ENCODE results near the gene DRD3. TPM values are rescaled to one million over a fixed set of nuclear protein-coding genes. Genes with fewer than 3 reads are reported as not detected.

The DRD3 gene
- not detected for total RNA-seq
- long read RNA-seq, donor 1: 0 reads
- long read RNA-seq, donor 2: 0 reads

GRCh38 chr3:114178770-114179368 is at the start of gene DRD3:
TSS of gene DRD3 (minus strand) at chr3:114179052. CDS start at chr3:114171992, 7,060 bp downstream.
- Histone ChIP-seq H3K36me3 (ENCODE audit: low read depth) (no peaks in the 10 kb centered on the region), H3K4me3 (no peak within 1 kb of the TSS), H3K9me3 (no peaks in the 10 kb centered on the region), H3K4me1 (ENCODE audit: low read depth) (no peaks in the 10 kb centered on the region)
- intact Hi-C loops (cut with DNase I, micrococcal nuclease): no loop called here
- no peak for ATAC-seq
- TF ChIP-seq CTCF (IDR thresholded peaks at IDR 0.05): no peak
- DNase-seq: no peak

DNA sequence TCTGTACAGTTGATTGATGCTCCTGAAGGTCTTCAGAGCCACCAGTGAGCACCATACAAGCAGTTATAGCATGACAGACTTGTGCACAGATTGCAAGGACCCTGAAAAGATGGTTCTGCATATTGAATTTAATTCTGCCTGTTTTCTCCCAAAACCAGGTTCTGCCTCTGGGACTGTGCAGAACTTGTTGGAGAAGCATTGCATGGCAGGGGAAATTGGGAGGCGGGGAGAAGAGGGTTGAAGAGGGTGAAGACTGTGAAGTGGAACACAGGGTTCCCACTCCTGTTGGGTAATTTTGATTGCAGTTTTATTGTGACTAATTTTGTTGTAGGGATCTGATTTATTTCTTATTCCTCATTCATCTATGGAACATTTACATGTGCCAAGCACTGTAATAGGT is 48.2 kb upstream of the DRD3 start:
- no peak for TF ChIP-seq CTCF (IDR thresholded peaks at IDR 0.05)
- peaks cover 9% of the 10 kb centered on the region for H3K9me3 ChIP-seq

DNA sequence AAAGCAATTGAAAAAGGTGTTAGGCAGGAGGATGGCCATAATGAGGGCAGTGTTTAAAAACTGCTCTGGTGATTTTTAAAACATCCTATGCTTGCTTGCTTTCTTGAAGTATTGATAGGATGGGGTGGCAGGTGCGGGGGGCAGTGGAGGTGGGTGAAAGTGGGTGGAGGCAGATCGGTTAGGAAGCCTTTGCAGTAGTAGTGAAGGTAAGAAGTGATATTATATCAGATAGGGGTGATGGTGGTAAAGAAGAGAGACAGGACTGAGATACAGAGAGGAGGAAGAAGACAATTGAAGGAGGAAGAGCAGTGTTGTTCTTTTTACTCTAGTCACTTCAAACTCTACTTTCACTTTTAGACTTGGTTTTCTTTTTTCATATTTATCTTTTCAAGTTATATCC is 47.5 kb upstream of the DRD3 start:
- H3K9me3 ChIP-seq: peaks cover 9% of the 10 kb centered on the region
- no peaks in the 10 kb centered on the region for H3K4me1 ChIP-seq (ENCODE audit: low read depth)
- no peak for TF ChIP-seq CTCF (IDR thresholded peaks at IDR 0.05)
- H3K4me3 ChIP-seq: no peak overlapping the region
- DNase-seq: no peak
- no peaks in the 10 kb centered on the region for H3K36me3 ChIP-seq (ENCODE audit: low read depth)
- no peak for ATAC-seq
- intact Hi-C loops (cut with DNase I, micrococcal nuclease): no loop called here

More for the DNA sequence above, 48.2 kb upstream of the DRD3 start:
- intact Hi-C loops (cut with DNase I, micrococcal nuclease): no loop called here
- Histone ChIP-seq H3K4me3 (no peak overlapping the region), H3K4me1 (ENCODE audit: low read depth) (no peaks in the 10 kb centered on the region), H3K36me3 (ENCODE audit: low read depth) (no peaks in the 10 kb centered on the region)
- ATAC-seq (no peak), DNase-seq (no peak)

GRCh38 chr3:114223143-114223542 is 44.3 kb upstream of the DRD3 start:
- H3K9me3 ChIP-seq: peaks cover 9% of the 10 kb centered on the region
- intact Hi-C loops (cut with DNase I, micrococcal nuclease): no loop called here
- DNase-seq (no peak), ATAC-seq (peak; percentile 58)
- TF ChIP-seq CTCF (IDR thresholded peaks at IDR 0.05): no peak
- no peak overlapping the region for H3K4me3 ChIP-seq
- no peaks in the 10 kb centered on the region for H3K36me3 ChIP-seq (ENCODE audit: low read depth)
- H3K4me1 ChIP-seq (ENCODE audit: low read depth): no peaks in the 10 kb centered on the region

GRCh38 chr3:114221881-114222264 is 43.0 kb upstream of the DRD3 start:
- Histone ChIP-seq H3K4me1 (ENCODE audit: low read depth) (no peaks in the 10 kb centered on the region), H3K4me3 (no peak overlapping the region), H3K36me3 (ENCODE audit: low read depth) (no peaks in the 10 kb centered on the region), H3K9me3 (peaks cover 9% of the 10 kb centered on the region)
- DNase-seq: no peak
- ATAC-seq: no peak
- no peak for TF ChIP-seq CTCF (IDR thresholded peaks at IDR 0.05)
- intact Hi-C loops (cut with DNase I, micrococcal nuclease): no loop called here

All from mucosa of descending colon (tissue), 3 donors.